ENCODE measurements around the gene VPS8. TPM values are rescaled to one million over a fixed set of nuclear protein-coding genes. Genes with fewer than 3 reads are reported as not detected.
A peak's percentile ranks its signal among the peaks of the same experiment; 100 is the strongest.

The VPS8 gene, protein sequence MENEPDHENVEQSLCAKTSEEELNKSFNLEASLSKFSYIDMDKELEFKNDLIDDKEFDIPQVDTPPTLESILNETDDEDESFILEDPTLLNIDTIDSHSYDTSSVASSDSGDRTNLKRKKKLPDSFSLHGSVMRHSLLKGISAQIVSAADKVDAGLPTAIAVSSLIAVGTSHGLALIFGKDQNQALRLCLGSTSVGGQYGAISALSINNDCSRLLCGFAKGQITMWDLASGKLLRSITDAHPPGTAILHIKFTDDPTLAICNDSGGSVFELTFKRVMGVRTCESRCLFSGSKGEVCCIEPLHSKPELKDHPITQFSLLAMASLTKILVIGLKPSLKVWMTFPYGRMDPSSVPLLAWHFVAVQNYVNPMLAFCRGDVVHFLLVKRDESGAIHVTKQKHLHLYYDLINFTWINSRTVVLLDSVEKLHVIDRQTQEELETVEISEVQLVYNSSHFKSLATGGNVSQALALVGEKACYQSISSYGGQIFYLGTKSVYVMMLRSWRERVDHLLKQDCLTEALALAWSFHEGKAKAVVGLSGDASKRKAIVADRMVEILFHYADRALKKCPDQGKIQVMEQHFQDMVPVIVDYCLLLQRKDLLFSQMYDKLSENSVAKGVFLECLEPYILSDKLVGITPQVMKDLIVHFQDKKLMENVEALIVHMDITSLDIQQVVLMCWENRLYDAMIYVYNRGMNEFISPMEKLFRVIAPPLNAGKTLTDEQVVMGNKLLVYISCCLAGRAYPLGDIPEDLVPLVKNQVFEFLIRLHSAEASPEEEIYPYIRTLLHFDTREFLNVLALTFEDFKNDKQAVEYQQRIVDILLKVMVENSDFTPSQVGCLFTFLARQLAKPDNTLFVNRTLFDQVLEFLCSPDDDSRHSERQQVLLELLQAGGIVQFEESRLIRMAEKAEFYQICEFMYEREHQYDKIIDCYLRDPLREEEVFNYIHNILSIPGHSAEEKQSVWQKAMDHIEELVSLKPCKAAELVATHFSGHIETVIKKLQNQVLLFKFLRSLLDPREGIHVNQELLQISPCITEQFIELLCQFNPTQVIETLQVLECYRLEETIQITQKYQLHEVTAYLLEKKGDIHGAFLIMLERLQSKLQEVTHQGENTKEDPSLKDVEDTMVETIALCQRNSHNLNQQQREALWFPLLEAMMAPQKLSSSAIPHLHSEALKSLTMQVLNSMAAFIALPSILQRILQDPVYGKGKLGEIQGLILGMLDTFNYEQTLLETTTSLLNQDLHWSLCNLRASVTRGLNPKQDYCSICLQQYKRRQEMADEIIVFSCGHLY (N-terminal part only)
- polyA plus RNA-seq (ENCODE audit: insufficient read length), result 101 TPM

GRCh38 chr3:184811999-184812661, at the start of gene VPS8:
VPS8 (plus strand) TSS chr3:184812166; CDS start chr3:184824633, 12,467 bp downstream.
- peak; percentile 80 for DNase-seq (ENCODE audit: low read depth)

DNA sequence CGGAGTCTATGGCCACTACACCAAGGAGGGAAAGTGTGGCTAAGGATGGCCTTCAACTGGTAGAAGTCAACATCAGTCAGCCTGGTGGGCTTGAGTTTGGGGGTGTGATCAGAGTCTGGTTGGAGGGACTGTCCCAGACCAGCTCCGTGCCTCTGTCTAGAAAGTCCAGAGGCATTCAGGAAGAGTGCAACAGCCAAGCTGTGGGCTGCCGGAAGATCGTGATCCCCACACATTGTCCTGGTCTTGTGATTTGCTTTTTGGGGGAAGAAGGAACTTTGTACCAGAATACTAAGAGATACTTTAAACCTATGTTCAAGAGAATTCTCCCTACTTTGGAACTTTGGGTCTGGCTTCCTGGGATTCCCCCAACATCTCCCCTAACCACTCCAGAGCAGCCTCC, 47.8 kb upstream of the VPS8 start:
- DNase-seq (ENCODE audit: low read depth), result no peak

DNA sequence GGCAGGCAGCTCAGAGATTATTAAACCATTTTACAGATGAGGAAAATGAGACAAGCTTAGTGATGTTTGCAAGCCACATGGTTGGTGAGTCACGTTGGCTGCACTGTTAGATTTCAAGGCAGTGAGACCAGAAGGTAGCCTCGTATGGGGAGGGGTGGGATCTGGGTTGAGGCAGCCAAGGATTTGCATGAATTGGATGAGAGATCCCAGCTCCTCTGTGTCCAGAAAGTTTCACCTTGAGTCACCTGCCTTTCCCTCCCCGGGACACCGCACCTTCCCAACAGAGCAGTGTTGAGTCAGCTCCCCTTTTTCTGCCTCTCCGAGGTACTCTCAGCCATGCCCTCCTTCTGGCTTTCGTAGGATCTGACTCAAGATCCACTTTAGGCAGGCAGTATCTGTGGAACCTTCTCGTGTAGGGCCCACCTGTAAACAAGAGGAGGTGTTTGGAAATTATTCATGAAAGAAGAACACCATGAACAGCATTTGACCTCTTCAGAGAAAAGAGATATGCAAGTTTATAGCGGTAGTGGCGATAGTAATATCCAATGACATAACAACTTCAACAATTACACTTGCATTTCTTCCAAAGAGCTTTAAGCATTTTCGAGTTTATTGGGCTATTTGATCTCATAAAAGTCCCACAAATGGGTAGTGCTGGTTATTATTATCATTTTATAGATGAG, 46.8 kb upstream of the VPS8 start:
- no peak for DNase-seq (ENCODE audit: low read depth)

DNA sequence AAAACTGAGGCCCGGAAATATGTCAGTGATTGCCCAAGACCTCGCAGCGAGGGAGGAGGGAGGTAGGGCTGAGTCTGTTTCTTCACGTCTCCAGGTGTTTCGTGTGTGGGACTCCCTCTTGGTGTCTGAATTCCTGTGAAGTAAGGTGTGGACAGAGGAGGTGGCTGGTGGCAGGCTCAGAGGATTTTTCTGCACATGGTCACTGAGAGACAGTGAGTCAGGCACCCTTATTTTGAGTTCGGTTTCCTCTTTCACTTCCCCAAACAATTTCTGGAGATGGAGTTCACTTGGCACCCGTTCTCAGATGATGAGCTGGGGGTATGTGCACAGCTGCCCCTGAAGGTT, 46.3 kb upstream of the VPS8 start:
- DNase-seq (ENCODE audit: low read depth), result no peak

GRCh38 chr3:184766555-184767261, 45.3 kb upstream of the VPS8 start:
- no peak for DNase-seq (ENCODE audit: low read depth)

GRCh38 chr3:184767377-184767776, 44.6 kb upstream of the VPS8 start:
- DNase-seq (ENCODE audit: low read depth), result no peak

DNA sequence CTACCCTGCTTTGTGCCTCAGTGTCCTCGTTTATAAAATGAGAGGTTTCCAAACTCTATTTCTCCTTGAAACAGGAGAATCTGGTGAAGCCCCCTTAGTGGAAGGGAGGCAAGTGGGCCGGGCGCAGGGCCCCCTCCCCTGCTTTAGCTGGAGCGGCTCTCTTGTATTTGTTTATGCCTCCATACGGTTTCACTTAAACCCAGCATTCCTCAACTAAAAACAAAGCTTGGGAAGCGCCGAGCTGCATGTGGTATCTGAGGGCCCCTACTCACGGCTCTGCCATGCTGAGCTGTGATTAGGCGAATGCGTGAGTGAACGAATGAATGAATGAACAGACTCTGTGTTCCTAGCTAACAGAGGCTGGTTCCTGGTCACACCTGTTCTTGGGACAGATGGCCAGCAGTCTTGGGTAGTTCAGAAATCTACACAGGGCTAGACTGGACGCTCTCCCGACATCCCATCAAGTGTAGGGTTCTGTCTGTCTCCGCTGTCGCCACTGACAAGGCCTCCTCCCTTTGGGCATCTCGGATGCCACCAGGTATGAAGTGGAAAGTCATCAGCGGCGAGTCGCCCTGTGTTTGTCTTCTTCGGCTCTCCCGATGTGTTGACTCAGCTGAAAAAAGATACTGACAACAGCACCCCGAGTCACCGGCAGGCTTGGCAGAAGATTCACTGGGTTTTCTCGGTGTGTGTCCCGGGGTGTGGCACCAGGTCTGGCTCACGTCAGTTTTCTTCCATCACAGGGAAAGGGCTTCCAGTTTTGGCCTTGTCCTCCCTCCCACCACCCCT, 42.4 kb upstream of the VPS8 start:
- no peak for DNase-seq (ENCODE audit: low read depth)

GRCh38 chr3:184770541-184770940, 41.4 kb upstream of the VPS8 start:
- no peak for DNase-seq (ENCODE audit: low read depth)

DNA sequence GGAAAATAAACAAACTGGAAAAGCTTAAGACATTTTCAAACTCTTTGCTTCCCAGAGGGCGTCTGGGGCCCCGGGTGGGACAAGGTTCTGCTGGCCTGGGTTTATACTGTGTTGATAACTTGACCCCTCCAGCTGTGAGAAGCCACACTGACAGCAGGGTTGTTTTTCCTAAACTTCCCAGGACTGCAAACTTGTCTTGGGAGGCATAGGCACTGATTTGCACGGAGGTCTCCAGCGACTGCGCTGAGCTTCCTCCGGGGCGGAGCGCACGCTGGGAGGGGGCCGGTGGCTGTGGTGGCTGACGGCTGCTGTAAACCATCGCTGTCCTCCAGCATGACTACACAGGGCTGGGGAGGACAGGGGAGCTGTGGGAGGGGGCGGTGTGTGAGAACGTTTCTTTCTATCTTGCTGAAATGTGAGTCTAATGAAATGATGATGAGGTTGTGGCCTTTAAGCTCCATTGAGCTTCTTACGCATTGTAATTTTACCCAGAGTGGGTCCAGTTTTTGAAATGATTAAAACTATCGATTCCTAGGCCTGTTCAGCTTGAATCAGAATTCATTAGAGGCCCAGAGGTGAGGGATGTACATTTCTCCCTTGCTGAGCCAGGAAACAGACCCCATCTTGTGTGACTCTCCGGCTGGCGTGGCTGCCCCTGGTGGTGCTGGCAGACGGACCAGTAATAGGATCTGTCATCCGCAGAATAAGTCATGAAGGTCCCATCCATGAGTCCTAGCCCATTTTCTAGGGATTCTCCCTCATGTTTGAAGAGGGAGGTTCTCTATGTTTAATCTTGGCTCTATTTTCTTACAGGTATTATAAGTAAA, 40.5 kb upstream of the VPS8 start:
- no peak for DNase-seq (ENCODE audit: low read depth)

DNA sequence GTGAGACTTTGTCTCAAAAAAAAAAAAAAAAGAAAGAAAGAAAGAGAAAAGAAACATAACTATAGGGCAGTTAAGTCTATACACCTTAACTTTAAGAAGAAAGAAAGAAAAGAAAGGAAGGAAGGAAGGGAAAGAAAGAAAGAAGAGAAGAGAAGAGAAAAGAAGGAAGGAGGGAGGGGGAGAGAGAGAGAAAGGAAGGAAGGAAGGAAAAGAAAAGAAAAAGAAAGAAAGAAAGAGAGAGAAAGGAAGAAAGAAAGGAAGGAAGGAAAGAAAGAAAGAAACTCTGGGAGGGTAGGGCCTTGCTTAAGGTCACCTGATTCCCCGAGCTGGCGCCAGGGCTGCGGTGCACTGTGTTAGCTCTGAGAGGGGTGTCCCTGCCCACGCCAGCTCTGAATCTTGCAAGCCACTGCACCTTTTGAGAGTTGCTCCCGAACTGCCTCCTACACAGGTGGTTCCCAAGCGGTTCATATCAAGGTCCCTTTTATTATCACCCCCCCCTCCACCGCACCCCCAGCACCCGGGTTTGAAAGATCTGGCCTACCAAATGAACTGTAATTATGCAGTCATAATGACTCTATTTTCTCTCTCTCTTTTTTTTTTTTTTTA, 39.2 kb upstream of the VPS8 start:
- no peak for DNase-seq (ENCODE audit: low read depth)

DNA sequence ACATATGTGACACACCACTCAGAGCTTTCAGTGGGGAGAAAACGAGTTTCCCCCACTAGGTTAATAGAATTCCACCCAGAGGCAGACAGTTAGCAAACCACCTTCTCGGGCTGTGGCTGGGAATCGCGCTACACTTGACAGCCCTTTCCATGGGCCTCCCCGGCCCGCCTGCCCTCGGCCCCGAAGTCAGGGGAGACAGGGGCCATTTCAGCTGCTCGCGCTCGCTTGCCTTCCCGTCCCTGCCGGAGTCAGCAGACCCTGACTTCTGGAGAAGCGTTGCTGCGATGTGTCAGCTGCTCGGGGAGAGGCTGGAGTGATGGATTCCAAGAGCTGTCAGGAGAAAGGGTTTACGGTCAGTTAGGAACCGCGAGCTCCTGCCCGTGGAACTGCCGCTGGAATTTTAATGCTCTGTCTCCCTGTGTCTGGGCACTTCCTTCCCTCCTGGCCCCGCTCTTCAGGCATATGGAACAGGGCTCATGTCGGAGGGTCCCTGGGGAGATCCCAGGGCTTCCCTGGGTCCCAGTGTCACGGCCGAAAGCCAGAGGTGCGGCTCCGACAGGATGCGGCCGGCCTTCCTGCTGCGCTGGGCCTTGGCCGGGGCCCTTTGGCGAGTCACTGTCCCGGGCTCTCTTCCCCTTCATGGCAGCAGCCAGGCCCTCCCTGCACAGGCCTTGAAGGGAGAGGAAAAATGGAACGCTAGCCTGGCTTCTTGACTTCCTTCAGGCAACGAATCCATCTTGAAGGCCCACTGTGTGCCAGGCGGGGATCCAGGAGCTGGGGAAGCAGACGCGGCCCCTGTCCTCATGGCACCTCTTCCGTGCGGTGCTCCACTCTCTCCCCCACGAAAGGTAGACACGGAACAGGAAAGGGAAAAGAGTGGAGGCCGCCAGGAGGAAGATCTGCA, 38.4 kb upstream of the VPS8 start:
- DNase-seq (ENCODE audit: low read depth), result no peak

- no peak for DNase-seq (ENCODE audit: low read depth)
These were observed 35.0 kb upstream of the VPS8 start for GRCh38 chr3:184776916-184777315.

DNA sequence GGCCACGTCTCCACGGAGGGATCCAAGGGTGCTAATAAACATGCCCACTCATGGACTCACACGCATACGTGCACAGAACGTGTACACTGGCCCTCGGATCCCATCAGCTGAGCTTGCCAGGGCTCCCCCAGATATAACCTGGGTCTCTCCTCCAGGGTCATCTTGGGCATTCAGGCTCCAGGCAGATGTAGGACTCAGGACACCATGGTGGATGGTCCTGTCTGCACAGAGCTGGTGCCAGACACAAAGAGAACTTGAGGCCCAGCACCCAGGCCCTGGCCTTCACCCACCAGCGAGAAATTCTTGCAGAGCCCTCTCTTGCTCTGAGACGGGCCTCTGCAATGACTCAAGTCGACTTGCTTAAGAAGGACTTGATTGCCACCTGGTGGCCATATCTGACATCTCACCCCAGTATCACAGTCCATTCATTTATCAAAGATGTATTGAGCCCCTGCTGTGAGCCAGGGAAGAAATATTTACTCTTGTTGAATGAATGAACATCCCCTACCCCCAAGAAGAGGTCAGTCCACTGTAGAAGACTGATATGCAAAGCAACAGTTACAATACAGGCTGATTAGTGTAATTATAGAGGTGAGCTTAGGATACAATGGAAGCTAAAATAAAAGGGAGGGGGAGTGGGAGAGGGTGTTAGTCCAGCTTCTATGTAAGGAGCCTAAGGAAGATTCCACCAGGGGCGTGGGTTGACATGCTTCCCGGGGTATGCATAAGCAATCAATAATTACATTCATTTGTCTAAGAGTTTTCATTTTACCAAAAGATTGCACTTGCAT, 34.2 kb upstream of the VPS8 start:
- peak; percentile 94 for DNase-seq (ENCODE audit: low read depth)

GRCh38 chr3:184778426-184779332, 33.3 kb upstream of the VPS8 start:
- no peak for DNase-seq (ENCODE audit: low read depth)

DNA sequence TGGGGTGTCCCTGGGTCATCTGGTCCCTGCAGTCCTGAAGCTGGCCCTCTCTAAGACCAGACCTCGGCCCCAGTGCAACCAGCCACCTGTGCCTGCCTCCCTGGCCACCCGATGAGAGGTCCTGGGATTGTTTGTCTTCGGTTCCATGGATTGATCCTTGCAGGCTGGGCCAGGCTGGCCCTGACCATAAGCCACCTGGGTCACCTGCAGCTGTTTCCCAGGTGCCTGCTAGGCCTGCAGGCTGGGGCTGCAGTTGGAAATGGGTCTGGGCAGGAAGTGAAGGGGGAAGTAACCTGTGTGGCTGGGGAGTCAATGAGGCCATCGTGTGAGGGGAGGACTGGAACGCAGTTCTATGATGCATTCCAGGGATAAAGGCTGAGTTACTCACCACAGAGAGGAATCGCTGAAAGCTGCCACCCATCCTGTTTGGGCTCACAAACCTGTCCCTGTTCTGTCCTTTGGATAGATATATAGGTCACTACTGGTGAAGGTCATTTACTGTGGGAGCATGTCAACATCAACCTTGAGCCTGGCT, 30.9 kb upstream of the VPS8 start:
- DNase-seq (ENCODE audit: low read depth), result no peak
